Muscle layer of duodenum (tissue), 2 donors: Measurements from ENCODE around the gene SCAMP4.

Experiments
- H3K27ac ChIP-seq: one replicate; pipeline ENCODE4 v1.7.0; 2013; ENCODE audit warnings: mild to moderate bottlenecking, low read length
- H3K27me3 ChIP-seq: one replicate; pipeline ENCODE4 v1.7.0; 2013; ENCODE audit warnings: low read depth, mild to moderate bottlenecking, control low read depth, low read length
- H3K36me3 ChIP-seq, 2 donors: one replicate each; pipeline ENCODE4 v1.7.0; 2013; ENCODE audit warnings: low read length in 2 of 2, control low read depth in 1 of 2, mild to moderate bottlenecking in 1 of 2; ENCODE audit not compliant: insufficient read depth in 2 of 2, control insufficient read depth in 1 of 2
- H3K4me1 ChIP-seq, 2 donors: one replicate each; pipeline ENCODE4 v1.7.0; 2013; ENCODE audit warnings: low read length in 2 of 2, mild to moderate bottlenecking in 2 of 2, control low read depth in 1 of 2, moderate library complexity in 1 of 2; ENCODE audit not compliant: insufficient read depth in 2 of 2, control insufficient read depth in 1 of 2
- H3K4me3 ChIP-seq, 2 donors: one replicate each; pipeline ENCODE4 v1.7.0; 2013; ENCODE audit warnings: low read length in 2 of 2, low read depth in 1 of 2, mild to moderate bottlenecking in 1 of 2
- H3K9me3 ChIP-seq, 2 donors: one replicate each; pipeline ENCODE4 v1.7.0; 2013; ENCODE audit warnings: low read length in 2 of 2, control low read depth in 1 of 2, mild to moderate bottlenecking in 1 of 2; ENCODE audit not compliant: control insufficient read depth in 1 of 2
- donor health status: healthy.

Gene SCAMP4

DNA sequence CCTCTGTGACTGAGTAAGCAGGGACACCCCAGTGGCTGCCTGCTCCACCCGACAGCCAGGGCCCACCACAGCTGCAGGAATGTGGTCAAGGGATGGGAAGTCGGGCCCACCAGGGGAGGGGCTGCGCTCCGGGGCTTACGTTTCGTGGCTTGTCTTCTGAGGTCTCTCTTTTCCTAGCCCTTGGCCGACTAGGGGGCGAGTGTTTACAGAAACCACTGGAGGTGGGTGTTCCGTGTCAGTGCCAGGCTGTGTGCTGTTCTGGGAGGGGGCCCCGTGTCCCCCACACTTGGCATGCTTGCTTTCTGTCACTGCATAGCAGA lies 4.5 kb downstream of the SCAMP4 start:
- Histone ChIP-seq H3K4me3 (no peak overlapping the region), H3K4me1 (peaks cover 0 to 14% of the 10 kb centered on the region in 2 donors), H3K36me3 (peaks cover 6 to 24% of the 10 kb centered on the region in 2 donors), H3K27ac (no peak overlapping the region), H3K9me3 (no peaks in the 10 kb centered on the region), H3K27me3 (no peaks in the 10 kb centered on the region)

DNA sequence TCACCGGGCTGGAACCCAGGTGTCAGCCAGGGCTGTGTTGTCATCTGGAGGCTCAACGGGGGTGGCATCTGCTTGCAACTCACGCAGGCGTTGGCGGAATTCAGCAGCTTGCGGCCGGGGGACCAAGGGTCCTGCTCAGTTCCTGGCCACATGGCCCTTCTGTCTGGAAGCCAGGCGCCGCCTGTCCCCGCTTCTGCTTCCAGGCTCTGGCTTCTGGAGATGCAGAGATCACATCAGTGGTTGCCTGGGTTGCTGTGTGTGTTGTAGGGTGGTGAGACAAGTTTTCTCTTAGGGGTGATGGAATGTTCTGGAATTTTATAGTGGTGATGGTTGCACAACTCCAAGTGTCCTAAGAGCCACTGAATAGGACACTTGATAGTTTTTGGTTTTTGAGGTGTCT lies 5.0 kb downstream of the SCAMP4 start:
- no peaks in the 10 kb centered on the region for H3K27me3 ChIP-seq
- peaks cover 6 to 24% of the 10 kb centered on the region in 2 donors for H3K36me3 ChIP-seq
- H3K4me1 ChIP-seq = peaks cover 0 to 14% of the 10 kb centered on the region in 2 donors
- H3K27ac ChIP-seq = no peak overlapping the region
- no peak overlapping the region for H3K4me3 ChIP-seq
- no peaks in the 10 kb centered on the region for H3K9me3 ChIP-seq

DNA sequence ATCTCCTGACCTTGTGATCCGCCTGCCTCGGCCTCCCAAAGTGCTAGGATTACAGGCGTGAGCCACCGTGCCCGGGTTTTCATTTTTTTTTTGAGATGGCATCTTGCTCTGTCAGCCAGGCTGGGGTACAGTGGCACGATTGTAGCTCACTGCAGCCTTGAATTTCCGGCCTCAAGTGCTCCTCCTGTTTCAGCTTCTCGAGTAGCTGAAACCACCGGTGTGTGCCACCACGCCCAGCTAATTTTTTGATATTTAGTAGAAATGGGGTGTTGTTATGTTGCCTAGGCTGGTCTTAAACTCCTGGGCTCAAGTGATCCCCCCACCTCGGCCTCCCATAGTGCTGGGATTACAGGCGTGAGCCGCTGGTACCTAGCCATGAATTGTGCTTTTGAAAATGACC lies 5.9 kb downstream of the SCAMP4 start:
- no peaks in the 10 kb centered on the region for H3K9me3 ChIP-seq
- H3K27me3 ChIP-seq = no peaks in the 10 kb centered on the region
- H3K36me3 ChIP-seq = peaks cover 6 to 24% of the 10 kb centered on the region in 2 donors
- no peak overlapping the region for H3K4me3 ChIP-seq
- H3K27ac ChIP-seq = no peak overlapping the region
- H3K4me1 ChIP-seq = peaks cover 0 to 8% of the 10 kb centered on the region in 2 donors

DNA sequence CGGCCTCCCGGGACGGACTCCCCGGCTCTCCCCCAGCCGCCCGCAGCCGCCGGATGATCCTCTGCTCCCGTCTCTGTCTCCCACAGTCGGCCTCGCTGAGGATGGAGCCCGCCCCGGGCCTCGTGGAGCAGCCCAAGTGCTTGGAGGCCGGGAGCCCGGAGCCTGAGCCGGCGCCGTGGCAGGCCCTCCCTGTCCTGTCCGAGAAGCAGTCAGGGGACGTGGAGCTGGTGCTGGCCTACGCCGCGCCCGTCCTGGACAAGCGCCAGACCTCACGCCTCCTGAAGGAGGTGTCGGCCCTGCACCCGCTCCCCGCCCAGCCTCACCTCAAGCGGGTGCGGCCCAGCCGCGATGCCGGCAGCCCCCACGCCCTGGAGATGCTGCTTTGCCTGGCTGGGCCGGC lies 6.8 kb downstream of the SCAMP4 start:
- no peak overlapping the region for H3K27ac ChIP-seq
- no peaks in the 10 kb centered on the region for H3K9me3 ChIP-seq
- peaks cover 6 to 29% of the 10 kb centered on the region in 2 donors for H3K36me3 ChIP-seq

DNA sequence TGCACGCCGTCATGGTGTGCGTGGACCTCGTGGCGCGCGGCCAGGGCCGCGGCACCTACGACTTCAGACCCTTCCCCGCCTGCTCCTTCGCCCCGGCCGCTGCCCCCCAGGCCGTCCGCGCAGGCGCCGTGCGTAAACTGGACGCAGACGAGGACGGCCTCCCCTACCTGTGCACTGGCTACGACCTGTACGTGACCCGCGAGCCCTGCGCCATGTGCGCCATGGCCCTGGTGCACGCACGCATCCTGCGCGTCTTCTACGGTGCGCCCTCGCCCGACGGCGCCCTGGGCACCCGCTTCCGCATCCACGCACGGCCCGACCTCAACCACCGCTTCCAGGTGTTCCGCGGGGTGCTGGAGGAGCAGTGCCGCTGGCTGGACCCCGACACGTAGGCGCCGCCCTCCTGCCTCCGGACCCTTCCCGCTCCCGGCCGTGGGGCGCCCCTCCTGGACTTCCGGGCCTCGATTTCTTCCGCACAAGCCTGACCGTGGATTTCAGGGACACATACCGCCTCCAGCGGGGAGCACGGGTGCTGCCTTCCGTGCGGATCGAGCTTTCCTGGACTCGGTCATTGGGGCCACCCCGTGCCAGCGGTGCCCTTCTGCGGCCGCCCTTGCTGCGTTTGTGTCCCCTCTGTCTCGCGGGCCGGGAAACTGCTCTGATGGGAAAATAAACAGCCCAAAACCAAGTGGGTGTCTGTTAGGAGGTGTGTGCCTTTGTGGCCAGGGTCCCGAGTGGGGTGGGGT lies 7.7 kb downstream of the SCAMP4 start:
- peaks cover 0 to 6% of the 10 kb centered on the region in 2 donors for H3K4me1 ChIP-seq
- H3K4me3 ChIP-seq = no peak overlapping the region
- no peaks in the 10 kb centered on the region for H3K9me3 ChIP-seq
- H3K27me3 ChIP-seq = no peaks in the 10 kb centered on the region
- H3K27ac ChIP-seq = no peak overlapping the region
- H3K36me3 ChIP-seq = peaks cover 6 to 34% of the 10 kb centered on the region in 2 donors

More for the DNA sequence above, 6.8 kb downstream of the SCAMP4 start:
- Histone ChIP-seq H3K4me1 (peaks cover 0 to 6% of the 10 kb centered on the region in 2 donors), H3K4me3 (no peak overlapping the region), H3K27me3 (no peaks in the 10 kb centered on the region)

DNA sequence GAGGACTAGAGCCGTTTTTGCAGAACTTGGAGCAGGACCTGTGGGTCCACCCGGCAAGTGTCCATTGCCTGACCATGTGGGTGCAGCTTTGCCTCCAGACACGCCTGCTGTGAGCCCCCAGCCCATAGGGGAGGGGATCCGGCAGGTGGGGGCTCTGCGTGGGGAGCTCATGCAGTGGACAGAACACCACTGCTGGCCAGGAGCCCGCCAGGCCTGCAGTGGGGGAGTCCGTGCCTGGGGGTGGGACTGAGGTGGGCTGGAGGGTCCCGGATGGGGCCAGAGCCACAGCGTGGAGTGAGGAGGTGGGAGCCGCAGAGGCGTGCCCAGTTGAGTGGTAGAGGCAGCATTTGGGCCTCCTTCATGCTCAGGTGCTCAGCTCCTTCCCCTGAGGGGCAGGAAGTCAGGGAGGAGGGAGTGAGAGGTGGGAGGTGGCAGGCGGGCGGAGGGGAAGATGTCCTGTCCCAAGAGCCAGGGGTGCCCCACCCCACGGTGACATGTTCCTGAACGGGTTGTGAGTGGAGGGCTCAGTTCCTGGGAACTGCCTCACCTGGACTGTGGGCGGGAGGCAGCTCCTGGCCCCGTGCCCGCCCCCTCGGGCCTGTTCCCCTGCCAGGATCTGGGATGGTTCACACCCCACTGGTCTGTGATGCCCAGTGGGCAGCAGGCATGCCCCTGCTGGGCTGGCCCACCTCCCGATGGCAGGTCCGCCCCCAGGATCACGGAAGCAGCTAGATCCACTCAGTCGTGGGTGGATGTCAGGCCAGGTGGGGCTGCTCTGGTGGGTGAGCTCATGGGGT lies 8.8 kb downstream of the SCAMP4 start:
- Histone ChIP-seq H3K36me3 (peaks cover 6 to 39% of the 10 kb centered on the region in 2 donors), H3K27me3 (no peaks in the 10 kb centered on the region), H3K4me3 (no peak overlapping the region), H3K4me1 (peaks cover 0 to 6% of the 10 kb centered on the region in 2 donors), H3K9me3 (no peaks in the 10 kb centered on the region), H3K27ac (no peak overlapping the region)

DNA sequence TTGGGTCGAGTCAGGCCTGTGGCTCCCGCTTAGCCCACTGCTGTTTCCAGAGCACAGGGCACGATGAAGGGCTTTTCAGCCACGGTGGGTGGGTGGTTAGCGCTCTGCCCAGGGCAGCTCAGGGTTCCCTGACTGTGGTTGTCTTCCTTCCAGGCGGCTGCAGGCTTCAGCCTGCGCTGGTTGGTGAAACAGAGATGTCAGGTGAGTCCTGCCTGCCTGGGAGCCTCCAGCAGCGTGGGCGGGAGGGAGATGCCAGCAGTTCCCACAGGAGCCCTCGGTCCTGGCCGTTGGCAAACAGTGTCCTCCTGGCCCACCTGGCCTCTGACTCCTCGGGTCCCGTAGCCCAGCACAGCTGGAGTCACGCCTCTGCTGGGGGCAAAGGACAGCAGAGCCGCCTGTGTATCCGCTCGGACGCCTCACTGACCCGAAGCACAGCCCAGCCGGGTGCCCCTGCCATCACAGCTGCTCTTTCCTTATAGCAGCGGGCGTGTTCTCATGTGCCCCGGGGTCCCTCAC lies 9.7 kb downstream of the SCAMP4 start:
- H3K4me1 ChIP-seq = no peaks in the 10 kb centered on the region
- H3K27me3 ChIP-seq = no peaks in the 10 kb centered on the region
- H3K27ac ChIP-seq = no peak overlapping the region
- H3K4me3 ChIP-seq = no peak overlapping the region
- peaks cover 6 to 47% of the 10 kb centered on the region in 2 donors for H3K36me3 ChIP-seq
- no peaks in the 10 kb centered on the region for H3K9me3 ChIP-seq

DNA sequence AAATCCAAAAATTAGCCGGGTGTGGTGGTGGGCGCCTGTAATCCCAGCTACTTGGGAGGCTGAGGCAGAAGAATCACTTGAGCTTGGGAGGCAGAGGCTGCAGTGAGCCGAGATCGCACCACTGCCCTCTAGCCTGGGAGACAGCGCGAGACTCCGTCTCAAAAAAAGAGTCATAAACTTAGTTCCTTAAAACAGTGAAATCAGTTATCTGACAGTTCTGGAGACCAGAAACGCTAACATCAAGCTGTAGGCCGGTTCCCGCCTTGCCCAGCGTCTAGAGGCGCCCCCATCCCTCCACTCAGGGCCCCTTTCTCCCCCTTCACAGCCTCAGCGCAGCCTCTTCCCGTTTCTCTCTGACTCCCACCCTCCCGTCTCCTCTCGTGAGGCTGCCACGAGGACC lies 11.9 kb downstream of the SCAMP4 start:
- H3K36me3 ChIP-seq = peaks cover 15 to 62% of the 10 kb centered on the region in 2 donors
- no peak overlapping the region for H3K27ac ChIP-seq
- no peaks in the 10 kb centered on the region for H3K4me1 ChIP-seq
- H3K27me3 ChIP-seq = no peaks in the 10 kb centered on the region
- H3K9me3 ChIP-seq = no peaks in the 10 kb centered on the region
- H3K4me3 ChIP-seq = no peak overlapping the region

DNA sequence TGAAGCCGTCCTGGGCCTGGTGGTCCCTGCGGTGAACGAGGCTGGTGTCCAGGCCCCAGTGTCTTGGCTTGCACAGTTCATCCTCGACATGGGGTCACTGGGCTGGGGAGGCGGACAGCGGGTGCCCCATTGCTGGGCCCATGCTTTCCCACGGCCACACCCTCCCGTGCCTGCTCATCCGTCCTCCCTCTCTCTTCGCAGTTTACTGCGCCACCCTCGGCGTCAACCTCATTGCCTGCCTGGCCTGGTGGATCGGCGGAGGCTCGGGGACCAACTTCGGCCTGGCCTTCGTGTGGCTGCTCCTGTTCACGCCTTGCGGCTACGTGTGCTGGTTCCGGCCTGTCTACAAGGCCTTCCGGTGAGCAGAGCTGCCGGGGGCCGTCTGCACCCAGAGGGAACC lies 12.7 kb downstream of the SCAMP4 start:
- H3K27me3 ChIP-seq = no peaks in the 10 kb centered on the region
- peaks cover 15 to 61% of the 10 kb centered on the region in 2 donors for H3K36me3 ChIP-seq
- no peak overlapping the region for H3K4me3 ChIP-seq
- no peaks in the 10 kb centered on the region for H3K4me1 ChIP-seq
- H3K9me3 ChIP-seq = no peaks in the 10 kb centered on the region
- H3K27ac ChIP-seq = no peak overlapping the region

DNA sequence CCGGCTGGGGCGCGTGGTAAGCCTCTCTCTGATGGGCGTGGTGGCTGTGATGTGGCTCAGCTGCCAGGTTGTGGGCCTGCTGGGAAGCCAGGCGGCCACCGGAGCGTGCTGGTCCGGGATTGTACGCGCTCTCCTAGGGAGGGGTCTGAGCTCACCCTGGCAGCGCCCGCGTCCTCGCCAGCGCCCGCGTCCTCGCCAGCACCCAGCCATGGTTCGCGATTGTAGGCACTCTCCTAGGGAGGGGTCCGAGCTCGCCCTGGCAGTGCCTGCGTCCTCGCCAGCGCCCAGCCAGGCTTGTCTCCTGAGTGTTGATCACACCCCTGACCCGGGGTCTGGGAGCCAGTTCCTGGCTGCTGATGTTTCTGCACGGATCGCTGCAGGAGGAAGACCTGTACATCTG lies 13.8 kb downstream of the SCAMP4 start:
- Histone ChIP-seq H3K4me1 (no peaks in the 10 kb centered on the region), H3K9me3 (no peaks in the 10 kb centered on the region), H3K36me3 (peaks cover 10 to 56% of the 10 kb centered on the region in 2 donors), H3K4me3 (no peak overlapping the region), H3K27ac (no peak overlapping the region), H3K27me3 (no peaks in the 10 kb centered on the region)

DNA sequence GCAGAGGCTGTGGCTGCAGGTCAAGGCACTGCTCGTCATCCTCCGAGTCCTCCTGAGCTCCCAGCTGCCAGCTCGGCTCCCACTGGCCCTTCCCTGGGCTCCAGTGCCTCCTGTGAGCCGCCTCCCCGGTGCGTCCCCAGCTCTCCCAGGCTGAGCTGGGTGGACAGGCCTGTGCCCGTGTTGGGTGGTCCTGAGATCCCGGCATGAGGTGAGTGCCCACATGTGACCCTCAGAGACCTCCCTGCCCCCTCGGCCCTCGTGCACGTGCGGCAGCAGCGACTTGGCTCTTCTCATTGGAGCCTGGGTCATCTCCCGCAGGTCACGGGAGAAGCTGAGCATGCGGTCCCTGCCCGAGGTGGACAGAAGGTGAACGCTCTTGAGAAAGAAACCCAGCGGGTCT lies 15.4 kb downstream of the SCAMP4 start:
- Histone ChIP-seq H3K9me3 (no peaks in the 10 kb centered on the region), H3K4me1 (no peaks in the 10 kb centered on the region), H3K36me3 (peaks cover 10 to 65% of the 10 kb centered on the region in 2 donors), H3K27me3 (no peaks in the 10 kb centered on the region), H3K4me3 (no peak overlapping the region), H3K27ac (no peak overlapping the region)
